Testis (tissue), 2 donors: ENCODE data around the gene MXRA5.

Experiments used
- POLR2A ChIP-seq: fragments of 450-650 bp; IDR thresholded peaks from one replicate; pipeline ENCODE4 v1.6.1; 2017; ENCODE audit warnings: antibody characterized with exemption, mild to moderate bottlenecking, moderate library complexity
- TF ChIP-seq, protein P1 (sequence below), 3 experiments: fragments of 450-650 bp in 2 of 3; fragments of 200-600 bp in 1 of 3; sonication (generic) in 1 of 3; IDR thresholded peaks; one replicate each; pipeline ENCODE4 v1.5.1; 2016 to 2019; ENCODE audit warnings: antibody characterized with exemption in 3 of 3, mild to moderate bottlenecking in 2 of 3, moderate library complexity in 1 of 3

- TF ChIP-seq, protein P1, sequence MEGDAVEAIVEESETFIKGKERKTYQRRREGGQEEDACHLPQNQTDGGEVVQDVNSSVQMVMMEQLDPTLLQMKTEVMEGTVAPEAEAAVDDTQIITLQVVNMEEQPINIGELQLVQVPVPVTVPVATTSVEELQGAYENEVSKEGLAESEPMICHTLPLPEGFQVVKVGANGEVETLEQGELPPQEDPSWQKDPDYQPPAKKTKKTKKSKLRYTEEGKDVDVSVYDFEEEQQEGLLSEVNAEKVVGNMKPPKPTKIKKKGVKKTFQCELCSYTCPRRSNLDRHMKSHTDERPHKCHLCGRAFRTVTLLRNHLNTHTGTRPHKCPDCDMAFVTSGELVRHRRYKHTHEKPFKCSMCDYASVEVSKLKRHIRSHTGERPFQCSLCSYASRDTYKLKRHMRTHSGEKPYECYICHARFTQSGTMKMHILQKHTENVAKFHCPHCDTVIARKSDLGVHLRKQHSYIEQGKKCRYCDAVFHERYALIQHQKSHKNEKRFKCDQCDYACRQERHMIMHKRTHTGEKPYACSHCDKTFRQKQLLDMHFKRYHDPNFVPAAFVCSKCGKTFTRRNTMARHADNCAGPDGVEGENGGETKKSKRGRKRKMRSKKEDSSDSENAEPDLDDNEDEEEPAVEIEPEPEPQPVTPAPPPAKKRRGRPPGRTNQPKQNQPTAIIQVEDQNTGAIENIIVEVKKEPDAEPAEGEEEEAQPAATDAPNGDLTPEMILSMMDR (IDR thresholded peaks at IDR 0.05) = no peak
- no peak for TF ChIP-seq POLR2A
Measured at GRCh38 chrX:3280706-3281105, 65.7 kb downstream of the MXRA5 start.
